Psoas muscle (tissue), 8 donors: Measurements from ENCODE around the gene C1QTNF6. TPM values are rescaled to one million over a fixed set of nuclear protein-coding genes. Genes with fewer than 3 reads are reported as not detected.
"Not testable (repeated sequence)": the region's sequence is repeated elsewhere in the genome, so short reads cannot be mapped to it uniquely, and the experiment has no call there.

ENCODE experiments used
- ATAC-seq, 4 donors: fragments of 200-7000 bp; cut with Tn5 transposase; one replicate each; pipeline ENCODE4 v1.9.1; 2020; ENCODE audit warnings: moderate library complexity in 3 of 4, mild to moderate bottlenecking in 2 of 4
- DNase-seq, 2 donors: peaks; one replicate each; pipeline ENCODE4 v3.0.0-alpha.2; 2020
- H3K27ac ChIP-seq: fragments of 200-600 bp; one replicate; pipeline ENCODE4 v1.8.0; 2022
- H3K27me3 ChIP-seq, 3 donors: fragments of 200-600 bp in 1 of 3; one replicate each; pipeline versions ENCODE4 v1.6.1 to v1.8.0; 2013 to 2022; ENCODE audit warnings: low read length in 2 of 3, mild to moderate bottlenecking in 2 of 3, moderate library complexity in 1 of 3; ENCODE audit not compliant: insufficient read depth in 3 of 3
- H3K36me3 ChIP-seq, 2 donors: fragments of 200-600 bp in 1 of 2; one replicate each; pipeline versions ENCODE4 v1.6.1 to v1.8.0; 2013 to 2022; ENCODE audit warnings: low read depth in 1 of 2, mild to moderate bottlenecking in 1 of 2, moderate library complexity in 1 of 2; ENCODE audit not compliant: insufficient read depth in 1 of 2
- H3K4me1 ChIP-seq: fragments of 200-600 bp; one replicate; pipeline ENCODE4 v1.8.0; 2022
- H3K4me3 ChIP-seq: fragments of 200-600 bp; one replicate; pipeline ENCODE4 v1.8.0; 2022; ENCODE audit warnings: mild to moderate bottlenecking
- H3K9me3 ChIP-seq: fragments of 200-600 bp; one replicate; pipeline ENCODE4 v1.8.0; 2022
- CTCF ChIP-seq: fragments of 200-600 bp; IDR thresholded peaks from one replicate; pipeline ENCODE4 v1.8.0; 2022; ENCODE audit warnings: antibody characterized with exemption
- WGBS, 3 donors: extraction: QIAGEN DNeasy Blood & Tissue Kit; methylation state at CpG; one replicate each; pipeline versions ENCODE4 v1.1.6 to v1.1.7; 2013; 5-methylcytosine and 5-hydroxymethylcytosine counted together
- intact Hi-C, 2 donors: fragments of 100-400 bp; cut with DNase I; formaldehyde crosslinking; loops; one replicate each; pipeline versions ENCODE4 v1.11.0 to v1.14.2; 2022
- polyA plus RNA-seq, 3 donors: library from polyadenylated mRNA; stranded (reverse); fragments of 200-250 nt; gene quantifications; one replicate each; pipeline ENCODE4 v1.2.3, GENCODE V29; 2013
- total RNA-seq, 4 donors: library from RNA; stranded (reverse); fragmentation: NEBNext Ultra II Directional in 2 of 4; extraction: Animal tissue kit (Norgen Biotek cat#: 25700) in 2 of 4; gene quantifications; one replicate each; pipeline versions ENCODE4 v1.2.1 to v1.2.4, GENCODE V29; 2021 to 2023
- donor health status: healthy with polysubstance abuse.
- donor health status: DM: no; HTN: no; CAD: no; lungs with moderate emphysema.
- donor health status: Bipolar disorder and iron deficiency.
- donor health status: healthy.
- donor health status: DM: yes; HTN: yes; CAD: no.
- donor health status: DM: no; HTN: no; CAD: no.
- donor health status: DM: no; HTN: no; CAD: no.
- donor health status: DM: yes; HTN: yes; CAD: no.

The C1QTNF6 gene
- total and polyA plus RNA-seq, 7 donors, result 0.66 to 8.2 (median 1.0) TPM

DNA sequence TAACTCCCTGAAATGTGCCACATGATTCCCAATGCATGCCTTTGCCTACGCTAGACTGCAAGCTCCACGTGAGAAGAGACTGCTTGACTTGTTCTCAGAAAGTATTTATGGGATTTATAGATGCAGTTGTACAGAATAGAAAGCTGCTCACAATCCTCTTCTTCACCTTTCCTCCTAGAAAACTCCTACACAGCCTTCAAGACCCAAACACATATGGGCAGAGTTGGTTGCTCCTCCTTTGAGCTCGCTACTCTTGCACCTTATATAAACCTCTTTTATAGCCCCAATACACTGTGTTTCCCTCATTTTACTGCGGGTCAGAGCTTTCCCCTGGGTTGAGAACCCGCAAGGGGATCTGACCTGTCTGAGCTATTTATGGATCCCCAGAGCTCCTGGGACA is 16.4 kb downstream of the C1QTNF6 start:
- no peaks in the 10 kb centered on the region for H3K36me3 ChIP-seq
- H3K4me1 ChIP-seq, result peaks cover 12% of the 10 kb centered on the region
- DNase-seq (no peak), ATAC-seq (no peak)
- no peak for TF ChIP-seq CTCF
- H3K9me3 ChIP-seq, result no peaks in the 10 kb centered on the region
- H3K4me3 ChIP-seq, result no peak overlapping the region
- intact Hi-C loops, result no loop called here
- no peak overlapping the region for H3K27ac ChIP-seq
- WGBS, 3 donors, result 73 to 74% (median 73%) methylated on average over 5 of the region's 5 CpGs
- peaks cover 0 to 15% (median 5%) of the 10 kb centered on the region in 3 donors for H3K27me3 ChIP-seq

DNA sequence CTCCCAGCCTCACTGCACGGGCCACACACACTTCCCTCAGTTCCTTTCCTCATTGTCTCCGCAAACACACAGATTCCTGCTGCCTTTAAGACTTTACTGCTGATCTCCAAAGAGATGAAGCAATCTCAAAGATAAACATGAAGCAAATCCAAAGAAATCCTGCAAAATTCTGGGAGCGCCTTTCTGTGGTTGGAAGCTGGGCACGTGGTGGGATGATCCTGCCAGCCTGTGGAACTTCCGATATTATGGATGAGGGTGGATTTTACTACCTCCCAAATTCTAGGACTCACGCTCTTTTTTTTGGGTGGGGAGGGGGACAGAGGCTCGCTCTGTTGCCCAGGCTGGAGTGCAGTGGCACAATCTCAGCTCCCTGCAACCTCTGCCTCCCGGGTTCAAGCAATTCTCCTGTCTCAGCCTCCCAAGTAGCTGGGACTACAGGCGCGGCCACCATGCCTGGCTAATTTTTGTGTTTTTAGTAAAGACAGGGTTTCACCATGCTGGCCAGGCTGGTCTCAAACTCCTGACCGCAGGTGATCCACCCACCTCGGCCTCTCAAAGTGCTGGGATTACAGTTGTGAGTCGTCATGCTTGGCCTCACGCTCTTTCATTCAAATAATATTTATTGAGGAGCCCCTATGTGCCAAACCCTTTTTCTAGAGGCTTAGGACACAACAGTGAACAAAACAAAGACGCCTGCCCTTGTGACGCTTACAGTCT is 17.2 kb downstream of the C1QTNF6 start:
- H3K9me3 ChIP-seq, H3K4me3 ChIP-seq, ATAC-seq, H3K27ac ChIP-seq, H3K36me3 ChIP-seq, intact Hi-C loops: not testable (repeated sequence)
- Histone ChIP-seq H3K27me3 (peaks cover 0 to 15% (median 5%) of the 10 kb centered on the region in 3 donors), H3K4me1 (peaks cover 11% of the 10 kb centered on the region)
- 84 to 92% (median 87%) methylated on average over 16 of the region's 16 CpGs for WGBS, 3 donors
- DNase-seq, result peak; percentile 4 to 17

DNA sequence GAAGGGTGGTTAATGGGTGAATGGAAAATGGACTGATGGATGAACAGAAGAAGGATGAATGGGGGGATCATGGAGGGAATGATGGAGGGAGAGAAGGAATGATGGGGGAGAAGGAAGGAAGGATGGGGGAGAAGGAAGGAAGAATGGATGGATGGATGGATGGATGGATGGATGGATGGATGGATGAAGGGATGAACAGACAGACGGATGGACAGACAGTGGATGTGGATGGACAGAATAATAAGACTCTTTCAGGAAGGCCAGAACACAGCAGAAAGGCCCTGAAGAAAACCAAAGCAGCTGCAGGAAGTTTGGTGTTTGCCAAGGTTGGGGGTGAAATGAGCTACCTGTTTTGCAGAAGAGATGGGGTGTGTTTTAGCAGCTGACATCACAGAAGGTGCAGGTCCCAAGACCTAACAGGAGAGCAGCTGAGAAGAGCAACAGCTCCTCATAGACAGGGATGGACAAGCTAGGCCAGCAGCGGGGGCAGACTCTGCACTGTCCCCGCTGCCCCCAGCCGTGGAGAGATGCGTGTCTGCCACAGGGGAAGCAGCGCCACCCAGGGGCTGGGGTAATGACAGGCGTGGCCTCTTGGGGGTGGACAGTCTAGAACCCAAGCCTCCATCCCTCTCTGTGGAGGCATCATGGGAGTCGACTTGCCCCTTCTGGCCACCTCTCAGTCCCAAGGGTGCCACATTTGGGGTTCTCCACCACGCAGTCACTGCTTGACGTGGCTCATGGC is 17.9 kb downstream of the C1QTNF6 start:
- H3K36me3 ChIP-seq, result no peaks in the 10 kb centered on the region
- ATAC-seq (no peak), DNase-seq (peak in 1 of 2 donors; percentile 26)
- intact Hi-C loops, result loop anchor here in 1 of 2 donors (2.0 kb wide), 1 partner anchor 29 kb away; no protein-coding TSS in a partner anchor
- peaks cover 11% of the 10 kb centered on the region for H3K4me1 ChIP-seq
- H3K27ac ChIP-seq, result no peak overlapping the region
- no peak for TF ChIP-seq CTCF
- no peaks in the 10 kb centered on the region for H3K9me3 ChIP-seq
- 83 to 87% (median 84%) methylated on average over 10 of the region's 10 CpGs for WGBS, 3 donors
- peaks cover 0 to 12% (median 3%) of the 10 kb centered on the region in 3 donors for H3K27me3 ChIP-seq
- H3K4me3 ChIP-seq, result no peak overlapping the region

- WGBS, 3 donors, result 85 to 94% (median 90%) methylated on average over 8 of the region's 8 CpGs
- no peak overlapping the region for H3K4me3 ChIP-seq
- no peak for ATAC-seq
- DNase-seq, result peak in 1 of 2 donors; percentile 4
- intact Hi-C loops, result loop anchor here in 1 of 2 donors (2.0 kb wide), 1 partner anchor 29 kb away; no protein-coding TSS in a partner anchor
- H3K9me3 ChIP-seq, result no peaks in the 10 kb centered on the region
- no peaks in the 10 kb centered on the region for H3K36me3 ChIP-seq
- H3K27ac ChIP-seq, result no peak overlapping the region
- TF ChIP-seq CTCF, result no peak
- H3K4me1 ChIP-seq, result peaks cover 11% of the 10 kb centered on the region
- H3K27me3 ChIP-seq, result peaks cover 0 to 7% (median 3%) of the 10 kb centered on the region in 3 donors
Measured at GRCh38 chr22:37169406-37169805, 18.6 kb downstream of the C1QTNF6 start.
